Measurements from ENCODE around the gene STIL.
"Not testable (repeated sequence)": the region's sequence is repeated elsewhere in the genome, so short reads cannot be mapped to it uniquely, and the experiment has no call there.

Gene STIL

DNA sequence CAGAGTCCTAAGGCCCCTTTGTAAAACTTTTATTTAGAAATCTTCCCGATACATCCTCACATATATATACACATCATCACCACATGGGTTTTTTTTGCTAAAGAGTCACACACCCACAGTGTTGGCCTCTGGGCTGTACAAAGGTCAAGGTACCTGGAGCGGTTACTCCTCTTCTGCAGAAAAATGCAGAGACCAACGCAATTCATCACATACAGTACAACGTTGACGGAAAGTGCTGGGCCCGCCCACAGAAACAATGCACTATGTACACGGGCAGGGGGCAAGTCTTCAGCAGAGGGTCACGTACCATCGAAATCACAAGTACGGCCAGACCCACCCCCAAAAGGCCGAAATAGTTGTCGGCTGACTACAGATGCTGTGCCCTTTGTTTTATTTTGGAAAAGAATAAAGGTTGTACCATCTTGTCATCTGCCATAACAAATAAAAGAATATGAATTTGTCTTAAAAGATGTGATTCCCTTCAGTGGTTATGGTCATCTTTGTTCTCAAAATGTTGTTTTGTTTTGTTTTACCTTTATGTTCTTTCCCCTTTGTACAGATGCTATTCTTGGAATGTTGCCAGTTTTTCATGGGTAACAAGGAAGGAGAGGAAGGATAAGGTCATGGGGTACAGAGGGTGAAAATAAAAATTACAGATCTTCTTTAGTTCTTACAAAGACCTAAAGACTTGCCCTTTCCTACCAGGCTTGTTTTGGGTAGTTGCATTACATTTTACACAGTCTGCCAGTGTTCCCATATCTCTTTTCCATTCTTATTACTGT lies 97.5 kb downstream of the STIL start:
- DNase-seq: no peak

DNA sequence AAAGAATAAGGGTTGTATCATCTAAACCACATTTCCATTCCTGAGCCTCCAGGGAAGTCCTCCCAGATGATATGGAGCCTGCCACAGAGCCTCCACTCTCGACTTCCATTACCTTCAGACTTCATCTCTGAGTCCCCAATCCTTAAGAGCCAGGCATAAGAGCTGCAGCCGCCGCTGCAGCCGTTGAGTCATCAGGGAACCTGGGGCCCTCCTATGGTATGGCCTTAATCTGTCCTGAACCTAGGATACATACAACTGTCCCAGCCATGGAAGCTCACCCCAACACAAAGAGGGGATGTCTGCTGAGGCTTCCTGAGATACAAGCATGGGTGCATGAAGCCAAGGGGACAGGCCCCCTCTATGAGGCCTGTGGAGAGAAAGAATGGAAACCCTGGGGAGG lies 98.2 kb downstream of the STIL start:
- DNase-seq: no peak

DNA sequence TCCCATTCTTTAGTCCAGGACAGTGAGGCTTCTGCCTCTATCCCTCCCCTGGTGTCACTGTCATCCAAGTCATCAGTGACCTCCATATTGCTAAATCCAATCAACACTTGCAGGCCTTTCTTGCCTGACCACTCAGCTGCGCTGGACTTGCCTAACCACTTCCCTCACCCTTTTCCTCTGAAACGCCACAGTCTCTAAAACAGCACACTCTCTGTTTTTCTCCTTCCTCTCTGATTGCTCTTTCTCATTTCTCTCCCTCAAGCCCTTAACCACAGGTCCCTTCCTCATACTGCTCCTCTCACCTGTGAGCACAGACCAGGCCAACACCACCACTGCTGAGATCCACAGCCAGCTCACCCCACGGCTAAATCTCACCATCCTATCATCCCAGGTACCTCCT lies 99.4 kb downstream of the STIL start:
- no peak for DNase-seq

DNA sequence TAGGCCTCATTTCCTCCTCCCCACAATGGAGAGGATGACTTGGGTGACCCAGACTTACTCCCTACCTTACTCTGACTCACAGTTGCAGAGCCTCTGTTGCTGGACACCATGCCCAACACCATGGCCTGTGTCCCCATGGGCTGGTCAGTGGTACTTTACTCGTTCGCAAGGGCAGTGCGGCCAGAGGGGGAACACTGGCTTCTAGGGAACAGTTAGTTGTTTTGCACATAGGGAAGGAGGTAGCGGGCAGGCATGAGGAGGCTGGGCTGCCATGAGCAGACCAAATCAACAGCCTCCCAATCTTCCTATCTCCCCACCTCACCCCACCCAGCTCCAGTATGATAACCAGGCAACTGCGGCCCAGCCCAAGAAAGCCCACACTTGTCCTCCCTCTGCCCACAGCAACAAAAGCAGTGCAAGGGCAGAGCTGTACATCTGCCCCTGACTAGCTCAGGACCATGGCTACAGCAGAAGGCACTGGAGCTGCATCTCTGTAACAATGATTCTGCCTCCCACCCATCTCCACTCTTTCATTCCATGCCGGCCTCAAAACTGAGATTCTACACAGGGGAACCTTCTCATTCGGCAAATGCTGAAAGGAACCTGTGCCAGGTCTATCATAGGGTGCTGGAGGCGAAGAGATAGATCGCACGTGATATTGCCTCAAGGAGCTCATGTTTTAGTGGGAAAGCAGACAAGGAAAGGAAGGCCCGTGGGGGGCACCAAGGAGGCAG lies 100.5 kb downstream of the STIL start:
- no peak for DNase-seq

DNA sequence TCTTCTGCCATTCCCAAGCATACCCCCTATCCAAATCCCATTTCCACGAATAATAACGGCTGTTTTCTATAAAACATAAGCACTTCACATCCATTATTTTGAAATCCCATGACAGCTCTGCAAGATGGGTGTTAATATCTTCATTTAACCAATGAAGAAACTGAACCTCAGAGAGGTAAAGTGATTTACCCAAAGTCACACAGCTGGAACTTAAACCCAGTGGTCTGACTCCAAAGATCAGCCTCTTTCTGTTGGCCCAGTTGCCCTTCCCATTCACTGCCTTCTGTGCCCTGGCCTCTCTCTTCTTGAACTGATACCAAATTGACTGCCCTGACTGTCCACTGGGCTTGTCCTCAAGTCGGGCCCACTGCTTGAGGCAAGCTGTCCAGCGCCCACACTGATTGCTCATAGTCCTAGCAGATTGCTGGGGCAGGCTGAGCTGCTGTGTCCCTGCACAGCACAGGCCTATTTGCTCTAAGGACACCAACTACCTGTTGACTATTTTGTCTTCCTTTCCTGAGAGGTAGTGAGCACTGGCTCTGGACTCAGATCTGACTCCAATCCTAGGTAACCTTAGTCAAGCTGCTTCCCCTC lies 101.2 kb downstream of the STIL start:
- no peak for DNase-seq

DNA sequence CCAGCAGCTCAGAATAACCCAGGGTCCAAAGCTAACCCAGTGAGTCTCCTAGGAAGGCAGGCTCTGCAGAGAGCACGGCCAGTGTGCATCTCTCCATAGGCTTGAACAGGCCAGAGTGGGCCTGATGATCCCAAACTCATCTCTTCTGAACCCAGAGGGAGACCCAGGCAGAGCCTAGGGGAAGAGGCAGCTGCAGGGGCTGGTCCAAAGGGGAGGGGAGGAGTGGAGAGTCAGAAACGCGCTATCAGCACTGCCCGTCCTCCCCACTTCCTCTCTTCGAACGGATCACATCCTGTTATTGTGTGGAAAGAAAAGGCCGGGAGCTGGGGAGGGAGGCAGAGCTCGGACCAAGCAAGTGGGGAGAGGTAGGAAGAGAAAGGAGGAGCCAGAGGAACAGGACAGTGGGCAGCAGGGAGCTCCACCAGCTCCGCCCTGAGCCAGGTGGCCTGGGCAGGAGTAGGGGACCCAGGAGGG lies 102.1 kb downstream of the STIL start:
- DNase-seq: no peak

DNA sequence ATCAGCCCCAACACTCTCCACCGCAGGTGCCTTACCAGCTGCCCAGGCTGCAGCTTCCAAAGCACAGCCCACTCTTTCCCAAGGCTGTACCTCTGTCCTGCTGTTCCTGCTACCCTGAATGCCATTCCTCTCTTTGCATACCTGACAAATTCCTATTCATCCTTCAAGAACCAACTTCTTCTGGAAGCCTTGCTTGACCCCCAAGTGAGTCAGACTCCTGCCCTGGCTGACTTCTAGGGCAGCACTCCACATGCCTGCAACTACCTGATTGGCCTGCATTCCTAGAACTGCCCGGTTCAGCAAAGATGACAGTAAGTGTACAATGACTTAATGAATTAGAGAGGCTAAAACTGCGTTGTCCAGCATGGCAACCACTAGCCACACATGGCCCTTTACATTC lies 103.3 kb downstream of the STIL start:
- no peak for DNase-seq

DNA sequence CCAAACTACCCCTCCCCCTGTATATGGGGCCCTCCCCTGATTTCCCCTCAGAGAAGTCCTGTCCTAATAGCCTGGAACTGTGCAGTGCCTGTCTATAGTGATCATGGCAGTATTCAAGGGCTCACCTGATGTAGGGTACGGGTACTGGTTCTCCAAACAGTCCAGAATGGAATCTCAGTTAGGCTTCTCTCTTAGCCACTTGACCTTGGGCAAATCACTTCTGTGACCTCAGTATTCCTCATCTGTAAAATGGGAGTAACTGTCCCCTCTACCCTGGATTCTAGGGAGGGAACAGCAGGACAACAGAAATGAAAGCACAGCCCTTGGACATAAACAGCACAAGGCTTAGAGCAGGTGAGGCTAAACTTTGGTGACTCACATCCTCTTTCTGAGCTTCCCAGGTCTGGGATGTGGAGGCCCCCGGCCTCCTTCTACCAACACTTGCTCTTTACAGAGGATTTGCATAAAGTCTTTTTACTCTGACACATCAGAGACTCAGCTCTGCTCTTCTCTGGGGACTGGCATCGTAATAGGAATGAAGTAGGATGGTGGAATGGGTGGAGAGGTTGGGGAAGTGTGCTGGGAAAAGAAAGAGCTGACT lies 104.1 kb downstream of the STIL start:
- DNase-seq: no peak

DNA sequence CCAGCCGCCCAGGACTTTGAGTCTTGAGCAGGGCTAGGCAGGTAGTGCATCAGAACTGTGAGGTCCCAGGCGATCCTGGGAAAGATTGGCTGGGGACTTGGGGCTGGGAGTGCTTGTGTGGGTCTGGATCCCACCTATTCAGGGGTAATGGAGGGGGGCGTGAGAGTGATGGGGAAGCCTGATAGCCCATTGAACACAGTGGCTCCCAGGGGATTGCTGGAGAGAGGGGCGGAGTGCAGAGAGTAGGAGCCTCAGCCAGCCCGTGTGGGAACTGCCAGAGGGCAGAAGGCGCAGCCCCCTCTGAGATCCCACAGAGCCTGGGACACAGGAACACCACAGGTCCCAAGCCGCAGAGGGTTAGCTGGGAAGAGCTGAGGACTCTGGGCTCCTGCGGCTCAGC lies 104.9 kb downstream of the STIL start:
- DNase-seq: no peak

DNA sequence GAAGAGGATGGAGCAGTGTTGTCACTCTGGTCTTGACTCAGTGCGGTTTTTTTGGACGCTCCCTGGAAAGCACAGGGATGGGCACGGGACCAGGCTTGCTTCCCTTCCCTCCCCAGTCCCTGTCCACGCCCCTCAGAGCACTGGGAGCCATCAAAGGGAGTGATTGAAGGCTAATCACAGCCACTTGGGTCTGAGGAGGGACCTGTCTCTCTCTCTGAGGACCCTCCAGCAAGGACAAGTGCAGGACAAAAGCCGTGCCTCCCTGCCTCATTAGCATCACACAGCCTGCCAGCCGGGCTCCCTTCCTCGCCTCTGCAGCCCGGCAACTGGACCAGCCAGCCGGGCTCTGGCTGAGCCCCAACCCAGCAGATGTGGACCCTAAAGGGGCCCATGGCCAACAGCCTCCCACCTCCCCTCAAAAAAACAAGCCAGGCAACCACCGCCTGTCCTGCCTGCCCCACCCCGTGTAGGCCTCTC lies 105.5 kb downstream of the STIL start:
- DNase-seq: no peak

DNA sequence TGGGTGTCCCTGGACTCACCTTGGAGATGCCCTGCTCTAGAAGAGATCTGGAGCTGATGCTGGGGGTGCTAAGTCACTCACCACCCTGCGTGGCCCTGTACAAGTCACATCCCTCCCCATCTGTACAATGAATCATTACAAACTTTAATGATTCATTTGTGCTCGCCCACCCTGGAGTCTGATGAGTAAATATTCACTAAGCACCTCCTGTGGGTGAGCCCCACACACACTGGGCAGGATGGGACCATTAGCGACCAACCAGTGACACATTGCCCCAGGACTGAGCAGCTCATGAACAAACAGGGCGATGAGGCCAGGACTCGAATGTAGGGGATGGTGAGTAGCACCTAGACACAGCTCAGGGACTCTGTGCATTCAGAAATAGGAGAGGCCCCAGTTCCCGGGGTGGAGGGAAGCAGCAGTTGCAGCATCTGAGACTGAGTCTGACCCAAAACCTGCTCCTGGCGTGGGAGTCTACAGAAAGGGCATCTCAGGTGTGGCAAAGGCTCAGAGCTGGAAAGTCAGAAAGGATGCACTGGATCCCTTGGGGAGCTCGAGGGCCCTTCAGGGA lies 106.1 kb downstream of the STIL start:
- DNase-seq: no peak

DNA sequence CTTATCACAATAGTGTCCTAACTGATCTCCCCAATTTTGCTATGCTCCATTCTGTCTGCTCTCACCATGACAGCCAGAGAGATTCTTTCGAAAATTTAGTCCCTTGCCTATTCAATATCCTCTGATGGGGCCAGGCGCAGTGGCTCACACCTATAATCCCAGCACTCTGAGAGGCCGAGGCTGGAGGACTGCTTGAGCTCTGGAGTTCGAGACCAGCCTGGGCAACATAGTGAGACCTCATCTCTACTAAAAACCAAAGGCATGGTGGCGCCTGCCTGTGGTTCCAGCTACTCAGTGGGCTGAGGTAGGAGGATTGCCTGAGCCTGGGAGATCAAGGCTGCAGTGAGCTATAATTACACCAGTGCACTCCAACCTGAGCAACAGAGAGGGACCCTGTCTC lies 108.0 kb downstream of the STIL start:
- DNase-seq: no peak

DNA sequence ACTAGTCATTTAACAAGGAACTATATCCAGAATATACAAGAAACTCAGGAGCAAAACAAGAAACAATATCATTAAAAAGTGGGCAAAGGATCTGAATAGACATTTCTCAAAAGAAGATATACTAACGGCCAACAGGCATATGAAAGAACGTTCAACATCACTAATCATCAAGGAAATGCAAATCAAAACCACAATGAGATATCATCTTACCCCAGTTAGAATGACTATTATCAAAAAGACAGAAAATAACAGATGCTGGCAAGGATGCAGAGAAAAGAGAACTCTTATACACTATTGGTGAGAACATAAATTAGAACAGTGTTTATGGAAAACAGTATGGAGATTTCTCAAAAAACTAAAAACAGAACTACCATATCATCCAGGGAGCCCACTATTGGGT lies 110.4 kb downstream of the STIL start:
- not testable (repeated sequence) for DNase-seq

DNA sequence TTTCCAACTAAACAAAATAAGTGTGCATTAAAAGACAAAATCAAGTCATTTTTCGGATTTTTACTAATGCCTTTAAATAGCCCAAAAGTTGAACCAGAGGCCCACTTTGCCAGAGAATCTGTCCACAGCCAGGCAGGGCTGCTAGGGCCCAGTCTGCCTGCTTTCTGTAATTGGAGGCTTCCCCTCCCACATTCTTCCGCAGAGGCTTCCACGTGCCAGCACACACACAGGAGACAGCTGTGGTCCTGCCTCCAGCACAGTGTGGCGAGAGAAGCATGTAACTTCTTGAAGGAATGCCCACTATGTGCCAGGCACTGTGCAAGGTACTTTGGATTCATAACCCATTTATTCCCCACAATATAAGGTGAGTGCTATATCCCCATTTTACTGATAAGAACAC lies 112.8 kb downstream of the STIL start:
- no peak for DNase-seq
